GM19023 (cell line): ENCODE results near the gene NSF.
"Not testable (repeated sequence)": the region's sequence is repeated elsewhere in the genome, so short reads cannot be mapped to it uniquely, and the experiment has no call there.

Experiments used
- ATAC-seq: cut with Tn5 transposase; IDR thresholded peaks from one replicate; pipeline ENCODE4 v1.9.1; 2021; ENCODE audit warnings: mild to moderate bottlenecking, moderate library complexity; ENCODE audit not compliant: unreplicated experiment

The NSF gene

DNA sequence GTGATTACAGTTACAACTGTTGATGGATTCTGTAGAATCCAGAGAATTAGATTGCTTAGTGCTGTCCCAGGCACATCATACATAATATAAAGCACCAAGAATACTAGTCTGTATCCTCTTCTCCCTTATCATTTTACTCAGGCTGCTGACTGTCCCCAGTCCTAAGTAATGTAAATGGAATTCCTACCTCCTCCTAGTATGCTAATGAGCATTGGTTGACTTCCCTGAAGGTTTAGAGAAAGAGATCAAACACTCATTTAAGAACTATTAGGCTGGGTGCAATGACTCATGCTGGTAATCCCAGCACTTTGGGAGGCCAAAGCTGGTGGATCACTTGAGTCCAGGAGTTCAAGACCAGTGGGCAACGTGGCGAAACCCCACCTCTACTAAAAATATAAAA lies 37.0 kb downstream of the NSF start:
- ATAC-seq: not testable (repeated sequence)

DNA sequence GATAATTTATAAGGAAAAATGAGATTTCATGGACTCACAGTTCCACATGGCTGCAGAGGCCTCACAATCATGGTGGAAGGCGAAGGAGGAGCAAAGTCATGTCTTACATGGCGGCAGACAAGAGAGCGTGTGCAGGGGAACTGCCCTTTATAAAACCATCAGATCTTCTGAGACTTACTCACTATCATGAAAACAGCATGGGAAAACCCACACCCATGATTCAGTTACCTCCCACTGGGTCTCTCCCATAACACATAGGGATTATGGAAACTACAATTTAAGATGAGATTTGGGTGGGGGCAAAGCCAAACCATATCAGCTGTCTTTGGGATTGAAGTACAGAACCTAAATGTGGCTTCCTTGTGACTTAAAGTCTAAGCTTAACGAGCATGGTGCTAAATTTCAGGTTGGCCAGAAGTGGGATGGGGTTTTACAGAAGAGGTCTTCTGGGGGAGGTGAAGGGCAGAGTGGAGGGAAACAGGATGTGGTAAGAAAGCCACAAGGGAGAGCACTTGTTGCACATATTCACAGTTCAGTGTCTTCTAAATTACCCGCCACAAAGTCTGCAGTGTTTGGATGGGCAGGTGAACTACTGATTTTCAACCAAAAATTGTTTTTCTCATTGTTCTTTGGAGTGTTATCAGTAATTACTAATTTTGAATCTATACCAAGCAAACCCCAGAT lies 38.4 kb downstream of the NSF start:
- not testable (repeated sequence) for ATAC-seq

DNA sequence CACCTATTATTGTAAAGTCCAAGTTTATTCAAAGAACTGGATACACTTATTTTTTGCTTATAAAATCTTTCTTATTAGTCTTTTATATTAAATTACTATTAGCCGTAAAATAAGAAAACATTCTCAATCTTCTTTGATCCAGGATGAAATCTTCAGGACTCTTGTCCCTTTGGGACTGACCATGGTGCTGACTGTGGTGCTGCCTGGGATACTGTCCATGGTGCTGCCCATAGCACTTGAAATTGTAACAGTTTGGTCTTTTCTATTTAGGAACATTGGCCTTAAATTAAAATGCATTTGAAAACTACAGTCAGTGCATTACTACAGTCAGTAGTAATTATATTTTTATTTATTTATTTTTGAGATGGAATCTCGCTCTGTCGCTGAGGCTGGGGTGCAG lies 41.7 kb downstream of the NSF start:
- not testable (repeated sequence) for ATAC-seq

DNA sequence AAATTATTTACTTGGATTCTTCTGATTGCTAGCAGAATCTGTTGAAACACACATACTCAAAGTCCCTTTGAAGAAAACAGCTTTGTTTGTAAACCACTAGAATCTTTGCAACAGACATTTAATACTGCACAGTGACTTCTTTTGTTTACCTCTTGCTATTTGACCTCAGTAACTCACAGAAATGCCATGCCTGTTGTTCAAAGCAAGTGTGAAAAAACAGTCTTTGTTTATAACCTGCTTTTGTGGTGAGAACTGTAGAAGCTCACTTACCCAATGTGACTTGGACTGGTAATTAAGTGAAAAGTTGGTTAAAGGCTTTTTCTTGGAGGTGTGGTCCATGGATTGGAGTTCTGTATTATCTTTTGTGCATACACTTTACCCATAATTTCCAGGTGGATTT lies 44.4 kb downstream of the NSF start:
- ATAC-seq: not testable (repeated sequence)

DNA sequence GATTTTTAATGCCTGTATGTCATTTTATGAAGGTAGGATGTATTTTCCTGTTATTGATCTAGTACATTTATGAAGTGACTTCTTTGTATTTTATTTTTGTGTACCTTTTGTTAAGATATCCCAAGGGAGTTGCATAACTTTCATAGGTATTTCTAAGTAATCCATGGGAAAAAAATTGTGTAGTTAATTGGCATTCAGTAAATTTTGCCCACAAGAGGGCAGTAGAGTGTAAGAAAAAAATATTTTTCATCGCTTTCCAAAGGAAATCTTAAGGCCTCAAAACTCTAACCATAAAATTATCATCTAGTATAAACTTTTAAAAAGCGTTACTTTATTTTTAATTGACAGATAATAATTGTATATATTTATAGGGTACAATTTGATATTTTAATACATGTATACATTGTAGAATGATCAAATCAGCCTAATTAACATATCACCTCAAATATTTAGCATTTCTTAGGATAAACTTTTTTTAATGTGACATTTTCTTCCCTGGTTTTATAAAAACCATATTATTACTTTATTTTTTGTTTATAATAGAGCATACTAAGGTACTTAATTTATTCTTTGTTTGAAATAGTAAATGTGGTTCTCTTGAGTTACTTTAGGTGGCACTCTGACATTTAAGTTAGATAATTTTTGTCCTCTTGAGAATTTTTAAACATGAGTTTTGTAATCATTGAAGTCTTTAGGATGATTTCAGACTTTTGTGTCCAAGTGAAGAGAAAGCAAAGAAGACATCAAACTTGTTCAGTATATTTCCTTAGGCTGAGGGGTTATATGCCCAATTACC lies 51.6 kb downstream of the NSF start:
- ATAC-seq: not testable (repeated sequence)

DNA sequence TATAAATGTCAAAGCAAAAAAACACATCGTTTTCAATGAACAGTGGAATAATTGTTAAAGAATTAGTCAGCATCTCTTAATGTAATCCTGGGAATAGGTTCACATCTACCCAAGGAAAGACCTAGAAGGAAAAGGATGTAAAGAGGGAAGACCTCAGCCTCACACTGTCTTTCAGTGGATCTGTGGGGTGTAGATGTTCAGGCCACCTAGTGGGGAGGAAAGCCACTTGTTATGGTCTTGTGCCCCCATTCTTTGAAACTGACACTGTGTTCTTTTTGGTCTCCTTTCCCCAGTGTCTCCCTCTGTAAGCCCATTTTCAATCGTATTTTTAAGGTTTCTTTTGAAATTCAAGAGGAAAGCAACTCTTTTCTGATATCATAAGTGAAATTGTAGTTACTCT lies 56.8 kb downstream of the NSF start:
- ATAC-seq: not testable (repeated sequence)

DNA sequence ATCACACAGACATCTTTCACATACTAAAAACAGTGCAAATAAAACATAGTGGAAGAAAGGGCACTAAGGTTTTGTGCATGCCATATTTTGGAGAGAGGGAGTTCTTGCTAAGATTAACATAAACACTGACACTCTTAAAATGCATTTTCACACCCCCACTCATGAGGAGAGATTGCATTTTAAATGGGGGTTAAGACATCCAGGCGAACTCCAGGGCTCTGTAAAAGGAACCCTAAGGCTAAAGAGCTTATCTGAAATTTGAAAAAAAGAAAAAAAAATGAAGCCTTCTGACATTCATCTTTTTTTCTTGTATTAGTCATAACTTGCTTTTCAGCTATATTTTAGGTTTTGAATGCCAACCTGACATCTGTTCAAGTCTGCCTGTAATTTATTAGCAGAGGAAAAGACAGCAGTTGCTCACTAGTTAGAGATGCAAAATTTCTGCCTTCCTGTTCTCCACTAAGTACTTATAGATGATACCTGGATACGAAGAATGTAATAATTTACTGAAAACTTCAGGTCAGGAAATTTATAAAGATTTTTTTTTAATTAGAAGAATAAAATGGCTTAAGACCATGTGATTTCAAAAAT lies 57.3 kb downstream of the NSF start:
- not testable (repeated sequence) for ATAC-seq

DNA sequence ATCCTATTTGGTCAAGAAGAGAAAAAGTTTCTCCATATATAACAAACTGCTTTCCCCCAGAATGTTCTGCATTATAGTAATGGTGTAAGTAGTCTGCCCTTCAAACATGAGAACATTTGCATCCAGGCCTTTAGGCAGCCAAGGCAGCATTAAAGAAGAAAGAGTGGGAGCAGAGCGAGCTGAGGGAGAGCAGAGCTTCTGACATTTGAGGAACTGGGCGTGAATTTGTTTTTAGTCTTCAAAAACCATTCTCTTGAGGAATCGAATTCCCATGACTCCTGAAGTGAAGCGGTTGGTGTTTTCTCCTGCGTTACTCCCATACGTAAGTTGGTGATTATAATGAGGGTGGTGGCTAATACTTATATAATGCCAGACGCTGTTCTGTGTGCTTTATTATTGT lies 58.8 kb downstream of the NSF start:
- not testable (repeated sequence) for ATAC-seq

DNA sequence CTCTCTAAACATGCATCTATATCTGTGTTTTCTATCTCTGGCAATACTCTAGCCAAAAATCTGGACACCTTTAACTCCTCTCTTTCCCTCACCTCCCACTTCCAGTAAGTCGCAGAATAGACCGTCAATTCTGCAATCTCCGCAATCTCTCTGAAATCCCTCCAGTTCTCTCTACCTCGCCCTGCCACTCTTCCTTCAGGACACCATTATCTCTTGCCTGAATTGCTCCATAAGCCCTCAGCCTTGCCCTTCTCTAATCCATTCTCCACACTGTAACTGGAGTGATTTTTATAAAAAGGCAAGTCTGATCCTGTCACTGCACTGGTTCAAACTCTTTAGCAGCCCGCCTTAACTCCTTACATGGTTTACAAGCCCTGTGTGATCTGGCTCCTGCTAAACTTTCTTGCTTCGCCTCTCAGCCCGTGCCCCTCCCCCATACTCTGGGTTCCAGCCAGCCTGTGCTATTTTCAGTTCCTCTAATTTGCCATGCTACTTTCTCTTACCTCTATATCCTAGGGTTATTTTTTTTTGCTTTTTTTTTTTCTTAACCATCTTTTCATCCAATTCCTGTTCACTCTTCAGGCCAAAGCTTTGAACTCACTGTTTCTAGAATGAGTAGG lies 61.7 kb downstream of the NSF start:
- ATAC-seq: not testable (repeated sequence)

DNA sequence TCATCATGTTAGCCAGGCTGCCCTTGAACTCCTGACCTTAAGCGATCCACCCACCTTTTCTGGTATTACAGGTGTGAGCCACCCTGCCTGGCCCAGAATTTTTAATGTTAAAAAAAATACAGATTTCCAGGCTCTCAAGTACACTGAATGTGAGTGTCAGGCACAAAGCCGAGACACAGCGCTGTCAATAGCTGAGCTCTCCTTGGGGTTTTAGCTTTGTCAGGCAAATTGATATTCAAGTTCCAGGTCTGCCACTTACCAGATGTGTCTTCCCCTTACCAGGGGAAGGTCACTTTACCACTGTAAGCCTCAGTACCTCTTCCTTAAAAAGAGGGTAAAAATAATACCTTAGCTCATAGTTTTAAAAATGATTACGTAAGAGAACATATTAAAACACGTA lies 67.8 kb downstream of the NSF start:
- ATAC-seq: not testable (repeated sequence)

DNA sequence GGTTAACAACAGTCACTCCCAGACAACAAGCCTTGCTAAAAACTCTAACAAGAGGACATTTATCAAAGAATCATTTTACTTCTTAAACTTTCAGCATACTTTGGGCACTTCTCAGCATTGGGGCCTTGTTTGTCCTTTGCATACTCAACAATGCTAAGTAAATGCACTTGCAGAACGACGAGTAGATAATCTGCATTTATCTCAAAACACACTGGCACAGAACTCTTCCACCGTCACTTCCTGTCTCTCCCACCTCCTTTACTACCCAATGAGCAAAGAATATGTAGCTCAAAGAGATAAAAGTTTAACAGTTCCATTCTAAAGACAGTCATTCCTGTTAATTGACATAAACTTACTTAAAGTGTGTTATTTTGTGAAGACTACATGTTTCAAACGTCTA lies 69.2 kb downstream of the NSF start:
- not testable (repeated sequence) for ATAC-seq

DNA sequence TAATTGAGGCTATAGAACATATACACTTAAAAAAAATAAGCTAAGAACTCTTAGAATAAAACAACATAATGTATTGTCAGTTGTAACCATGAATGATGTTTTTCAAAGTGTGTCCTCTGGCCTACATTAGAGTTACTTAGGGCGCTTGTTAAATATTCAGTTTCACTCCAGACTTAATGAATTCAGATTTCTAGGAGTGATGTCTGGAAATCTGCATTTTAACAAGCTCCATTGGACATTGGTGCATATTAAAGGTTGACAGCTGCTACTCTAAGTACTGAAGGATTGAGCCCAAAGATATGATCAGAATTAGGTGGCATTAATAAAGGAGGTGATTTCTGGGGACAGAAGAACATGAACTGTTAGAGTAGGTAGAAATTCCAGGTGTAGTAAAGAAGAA lies 72.7 kb downstream of the NSF start:
- ATAC-seq: not testable (repeated sequence)

DNA sequence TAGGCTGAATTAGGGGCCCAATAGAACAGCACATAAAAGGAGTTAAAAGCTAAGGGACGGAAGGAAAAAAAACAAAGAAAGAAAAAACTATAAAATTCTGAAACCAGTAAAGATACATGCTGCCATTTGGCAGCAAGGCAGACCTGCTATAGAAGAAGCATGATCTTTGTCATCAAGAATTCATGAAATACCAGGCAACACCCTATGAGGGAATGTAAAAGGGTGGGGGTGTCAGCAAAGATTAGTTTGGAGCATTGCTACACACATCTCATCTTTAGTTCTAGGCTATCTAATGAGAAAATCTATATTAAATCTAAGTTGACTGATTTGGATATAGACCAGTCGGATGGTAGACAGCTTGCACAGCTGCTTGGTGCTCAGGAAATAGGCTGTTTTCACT lies 73.1 kb downstream of the NSF start:
- ATAC-seq: not testable (repeated sequence)

DNA sequence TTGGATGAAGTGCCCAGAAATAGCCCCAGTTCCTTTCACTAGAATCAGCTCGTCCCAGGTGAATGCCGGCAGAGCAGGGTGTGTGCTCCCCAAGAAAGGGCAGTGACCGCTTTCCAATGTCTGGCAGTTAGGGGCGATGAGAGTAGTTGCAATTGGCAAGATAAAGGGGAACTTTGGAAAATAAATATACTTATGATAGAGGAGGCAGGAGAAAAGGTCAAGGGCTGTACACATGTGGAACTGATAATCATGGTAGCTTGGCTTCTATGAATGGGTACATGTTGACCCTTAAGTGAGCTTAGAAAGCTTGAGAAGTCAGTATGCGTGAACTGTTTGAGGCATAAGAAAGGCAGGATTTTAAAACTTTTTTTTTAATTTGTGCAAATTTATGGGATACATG lies 75.5 kb downstream of the NSF start:
- ATAC-seq: not testable (repeated sequence)

DNA sequence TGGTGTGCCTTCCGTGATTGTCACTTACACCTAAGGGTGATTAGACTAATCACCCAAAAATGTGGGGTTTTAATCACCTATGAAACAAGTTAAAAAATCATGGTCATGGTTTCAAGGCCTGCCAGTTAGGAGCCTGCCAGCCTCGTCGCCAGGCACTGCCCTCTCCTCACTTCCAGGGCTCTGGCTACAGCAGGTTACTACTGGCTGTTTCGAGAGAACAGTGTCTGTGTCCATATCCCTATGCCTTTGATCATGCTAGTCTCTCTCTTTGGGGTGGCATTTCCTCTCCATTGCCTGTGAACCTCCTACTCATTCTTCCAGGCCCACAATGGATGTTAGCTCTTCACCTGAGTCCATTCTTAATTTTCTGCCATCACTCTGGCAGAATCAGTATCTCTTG lies 80.3 kb downstream of the NSF start:
- ATAC-seq: not testable (repeated sequence)

DNA sequence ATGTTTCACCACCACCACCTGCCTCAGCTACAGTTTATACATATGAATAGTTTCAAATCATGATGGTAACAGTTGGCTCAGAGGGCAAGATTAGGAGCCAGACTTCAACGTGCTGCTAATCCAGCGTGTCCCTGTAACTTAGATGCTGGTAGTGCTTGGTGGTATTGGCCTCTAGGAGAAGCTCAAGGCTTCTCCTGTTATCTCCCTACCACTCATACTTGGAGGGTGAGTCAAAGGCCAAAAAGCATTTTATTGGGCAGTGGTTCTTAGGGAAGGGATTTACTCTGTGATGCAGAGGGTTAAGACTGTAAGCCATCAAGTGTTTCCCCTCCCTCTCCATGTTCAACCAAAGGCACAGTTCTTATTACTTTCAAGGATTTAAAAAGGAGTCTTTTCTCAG lies 82.3 kb downstream of the NSF start:
- not testable (repeated sequence) for ATAC-seq

DNA sequence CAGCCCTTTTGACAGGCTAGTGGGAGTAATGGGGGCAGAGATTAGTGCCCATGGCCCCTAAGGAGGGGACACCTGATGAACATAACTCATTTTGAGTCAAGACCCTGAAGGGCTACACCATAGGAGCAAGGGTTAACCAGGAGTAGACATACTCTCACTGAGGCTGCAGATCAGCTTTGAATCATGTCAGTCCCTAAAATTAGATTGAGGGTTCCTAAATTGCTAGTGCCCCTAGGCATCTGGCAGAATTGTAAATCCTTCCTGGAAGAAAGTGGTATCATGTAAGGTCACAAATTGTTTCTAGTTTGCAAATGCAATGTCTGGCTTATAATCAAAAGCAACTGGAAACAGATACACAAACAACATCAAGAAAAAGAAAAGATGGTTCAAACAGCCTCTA lies 87.3 kb downstream of the NSF start:
- ATAC-seq: not testable (repeated sequence)

DNA sequence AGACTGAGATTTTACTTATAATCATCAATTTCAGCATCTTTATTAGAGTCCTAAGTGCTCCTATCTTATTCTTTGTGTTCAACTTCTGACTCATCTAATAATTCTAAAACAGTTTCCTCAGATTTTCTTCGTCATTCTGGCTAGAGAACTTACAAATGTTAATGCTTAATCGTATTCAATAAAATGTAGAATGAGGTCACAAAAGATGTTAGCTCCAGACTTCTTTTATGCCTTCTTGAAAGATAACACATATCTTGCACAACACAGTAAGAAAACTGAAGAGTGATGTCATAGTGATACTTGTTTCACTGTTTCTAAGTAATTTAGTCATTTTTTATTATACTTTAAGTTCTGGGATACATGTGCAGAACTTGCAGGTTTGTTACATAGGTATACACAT lies 93.2 kb downstream of the NSF start:
- ATAC-seq: not testable (repeated sequence)

DNA sequence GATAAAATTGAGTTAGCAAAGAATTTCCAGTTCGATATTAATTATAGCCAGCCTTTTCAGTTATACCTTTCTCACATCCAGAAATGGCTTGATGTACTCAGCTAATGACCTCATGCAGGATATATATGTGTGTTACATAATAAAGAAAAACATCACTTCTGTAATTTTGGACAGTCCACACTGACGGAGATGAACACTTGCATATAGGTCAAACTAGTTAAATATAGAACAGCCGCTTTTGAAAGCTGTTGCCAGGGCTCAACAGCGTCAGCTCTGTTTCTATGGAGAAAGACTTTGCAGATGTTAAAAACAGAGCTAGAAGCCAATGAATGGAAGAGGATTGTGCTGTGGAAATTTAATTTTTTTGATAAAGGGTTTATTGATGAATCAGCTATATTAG lies 94.8 kb downstream of the NSF start:
- ATAC-seq: not testable (repeated sequence)

DNA sequence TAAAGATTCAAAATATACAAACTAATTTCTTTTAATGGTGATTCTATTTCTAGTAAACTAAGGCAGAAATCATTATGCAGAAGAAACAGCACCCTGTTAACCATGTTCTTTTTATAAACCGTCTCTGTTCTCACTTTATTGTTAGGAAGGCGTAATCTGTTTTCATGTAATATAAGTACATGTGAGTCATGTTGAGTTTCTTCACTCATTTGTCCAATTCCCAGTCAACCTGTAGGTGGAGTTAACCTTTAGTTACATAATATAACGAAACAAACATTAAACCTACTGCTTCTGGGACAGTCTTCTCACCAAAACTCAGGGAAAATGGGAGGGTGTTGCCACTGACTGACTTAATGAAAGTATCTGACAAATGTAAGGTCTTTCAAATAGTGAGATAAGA lies 101.7 kb downstream of the NSF start:
- ATAC-seq: not testable (repeated sequence)

DNA sequence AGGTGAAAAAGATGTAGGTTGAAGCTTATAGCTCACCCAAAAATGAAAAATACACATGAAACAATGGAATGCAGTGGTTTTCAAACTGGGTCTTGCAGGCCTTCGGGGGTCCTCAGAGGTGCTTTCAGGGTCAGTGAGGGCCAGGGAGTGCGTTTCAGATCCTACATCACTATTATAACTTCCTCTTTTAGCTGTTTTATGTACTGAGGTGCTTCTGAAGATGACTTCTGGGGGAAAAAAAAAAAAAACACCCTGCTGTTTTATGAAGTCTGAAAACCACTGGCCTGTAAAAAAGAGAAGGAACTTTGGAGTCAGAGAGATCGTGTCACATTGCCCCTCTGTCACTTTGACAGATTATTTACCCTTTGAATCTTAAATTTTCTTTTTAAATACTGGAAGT lies 102.8 kb downstream of the NSF start:
- not testable (repeated sequence) for ATAC-seq
